ENCODE results near the gene FNBP1L.

- TF ChIP-seq CTCF (conservative IDR thresholded peaks at IDR 0.05; ENCODE audit: low read depth in 2 of 2): no peak
- no peak for TF ChIP-seq POLR2AphosphoS5 (IDR thresholded peaks at IDR 0.05; ENCODE audit: low read depth)
- TF ChIP-seq REST (IDR thresholded peaks at IDR 0.05; ENCODE audit: unreplicated experiment): no peak
- TF ChIP-seq ZNF331 (CRISPR knock-in tag; IDR thresholded peaks at IDR 0.05; ENCODE audit: low read depth): no peak
- no peak for TF ChIP-seq EZH2phosphoT487 (IDR thresholded peaks at IDR 0.05; ENCODE audit: unreplicated experiment)
- TF ChIP-seq EZH2 (IDR thresholded peaks at IDR 0.05; ENCODE audit: low read depth, unreplicated experiment): no peak
Measured at GRCh38 chr1:93537396-93537795, 89.5 kb downstream of the FNBP1L start.
